Stimulated activated CD4-positive, alpha-beta T cell treated with anti-CD3 and anti-CD28 coated beads, Interleukin-15, amount 100 ng/mL, for 48 hours (primary cell): Measurements from ENCODE around the gene CXCL1.

Experiments used
- DNase-seq, 2 donors: peaks; one replicate each; pipeline ENCODE4 v3.0.0-alpha.2; 2020; ENCODE audit warnings: low read depth in 2 of 2

The CXCL1 gene

GRCh38 chr4:73869130-73870055, at the start of gene CXCL1:
Gene CXCL1, plus strand, starts transcription at chr4:73869393. Its CDS starts 78 bp downstream, at chr4:73869471.
- DNase-seq = no peak

- no peak for DNase-seq
Observed at GRCh38 chr4:73821325-73821724, 47.9 kb upstream of the CXCL1 start.

- no peak for DNase-seq
Observed at GRCh38 chr4:73822389-73822788, 46.8 kb upstream of the CXCL1 start.

GRCh38 chr4:73822812-73823504, 46.2 kb upstream of the CXCL1 start:
- DNase-seq = no peak

- no peak for DNase-seq
Observed at GRCh38 chr4:73823760-73824159, 45.4 kb upstream of the CXCL1 start.

GRCh38 chr4:73828956-73829355, 40.2 kb upstream of the CXCL1 start:
- no peak for DNase-seq

GRCh38 chr4:73831569-73831968, 37.6 kb upstream of the CXCL1 start:
- DNase-seq = no peak

GRCh38 chr4:73832651-73833237, 36.4 kb upstream of the CXCL1 start:
- DNase-seq = no peak

GRCh38 chr4:73836373-73837279, 32.6 kb upstream of the CXCL1 start, which contains the start of gene CXCL6:
Gene CXCL6, plus strand, starts transcription at chr4:73836678. Its CDS starts 73 bp downstream, at chr4:73836751.
- no peak for DNase-seq

GRCh38 chr4:73839071-73839470, 30.1 kb upstream of the CXCL1 start:
- DNase-seq = no peak

GRCh38 chr4:73839715-73840114, 29.5 kb upstream of the CXCL1 start:
- no peak for DNase-seq

GRCh38 chr4:73841243-73841925, 27.8 kb upstream of the CXCL1 start:
- DNase-seq = no peak

- no peak for DNase-seq
Observed at GRCh38 chr4:73842696-73843095, 26.5 kb upstream of the CXCL1 start.

- no peak for DNase-seq
Observed at GRCh38 chr4:73843369-73843768, 25.8 kb upstream of the CXCL1 start.

GRCh38 chr4:73844345-73844744, 24.8 kb upstream of the CXCL1 start:
- no peak for DNase-seq

GRCh38 chr4:73844806-73845205, 24.4 kb upstream of the CXCL1 start:
- no peak for DNase-seq

GRCh38 chr4:73847526-73848182, 21.5 kb upstream of the CXCL1 start:
- no peak for DNase-seq

GRCh38 chr4:73848183-73848777, 20.9 kb upstream of the CXCL1 start:
- no peak for DNase-seq

- DNase-seq = no peak
Observed at GRCh38 chr4:73850261-73850970, 18.8 kb upstream of the CXCL1 start.
